ENCODE measurements around the gene CRISP2.
A peak's percentile ranks its signal among the peaks of the same experiment; 100 is the strongest.
"Not testable (repeated sequence)": the region's sequence is repeated elsewhere in the genome, so short reads cannot be mapped to it uniquely, and the experiment has no call there.

Gene CRISP2
- long read RNA-seq, donor 1 = 0 reads
- long read RNA-seq, donor 2 = 0 reads
- long read RNA-seq, donor 3 = 0 reads
- long read RNA-seq, donor 4 = 0 reads
- long read RNA-seq, donor 5 = 0 reads
- long read RNA-seq, donor 6 = 0 reads
- long read RNA-seq, donor 7 = 0 reads
- long read RNA-seq, donor 8 = 0 reads

- peak; percentile 13 for DNase-seq
Observed at GRCh38 chr6:49713346-49713745, at the start of gene CRISP2. Gene CRISP2, minus strand, starts transcription at chr6:49713543. Its CDS starts 4,347 bp downstream, at chr6:49709196.

- no peak for DNase-seq
Observed at GRCh38 chr6:49744259-49744658, 30.9 kb upstream of the CRISP2 start, which contains the start of gene CRISP3. Gene CRISP3, minus strand, starts transcription at chr6:49744388. Its CDS starts 21 bp downstream, at chr6:49744367.

- DNase-seq = no peak
Observed at GRCh38 chr6:49743429-49743828, 30.1 kb upstream of the CRISP2 start.

- DNase-seq = no peak
Observed at GRCh38 chr6:49739423-49739822, 26.1 kb upstream of the CRISP2 start.

GRCh38 chr6:49736017-49736508 is 22.7 kb upstream of the CRISP2 start:
- no peak for DNase-seq

GRCh38 chr6:49733680-49734079 is 20.3 kb upstream of the CRISP2 start:
- DNase-seq = no peak

GRCh38 chr6:49732781-49733180 is 19.4 kb upstream of the CRISP2 start:
- no peak for DNase-seq

GRCh38 chr6:49730251-49730650 is 16.9 kb upstream of the CRISP2 start:
- no peak for DNase-seq

- DNase-seq = not testable (repeated sequence)
Observed at GRCh38 chr6:49723917-49724316, 10.6 kb upstream of the CRISP2 start.

GRCh38 chr6:49721297-49721696 is 8.0 kb upstream of the CRISP2 start:
- DNase-seq = no peak

- no peak for DNase-seq
Observed at GRCh38 chr6:49720372-49720771, 7.0 kb upstream of the CRISP2 start.

GRCh38 chr6:49698478-49698877 is 14.9 kb downstream of the CRISP2 start:
- DNase-seq = no peak

- DNase-seq = no peak
Observed at GRCh38 chr6:49693512-49693911, 19.8 kb downstream of the CRISP2 start.

GRCh38 chr6:49692534-49692933 is 20.8 kb downstream of the CRISP2 start:
- no peak for DNase-seq

- DNase-seq = no peak
Observed at GRCh38 chr6:49676671-49677281, 36.6 kb downstream of the CRISP2 start.

GRCh38 chr6:49675816-49676215 is 37.5 kb downstream of the CRISP2 start:
- no peak for DNase-seq

- no peak for DNase-seq
Observed at GRCh38 chr6:49668083-49668511, 45.2 kb downstream of the CRISP2 start.

- no peak for DNase-seq
Observed at GRCh38 chr6:49666930-49667757, 46.2 kb downstream of the CRISP2 start.

- no peak for DNase-seq
Observed at GRCh38 chr6:49666480-49666879, 46.9 kb downstream of the CRISP2 start.

GRCh38 chr6:49664817-49665216 is 48.5 kb downstream of the CRISP2 start:
- no peak for DNase-seq

- not testable (repeated sequence) for DNase-seq
Observed at GRCh38 chr6:49664054-49664453, 49.3 kb downstream of the CRISP2 start.

- DNase-seq = no peak
Observed at GRCh38 chr6:49662892-49663261, 50.5 kb downstream of the CRISP2 start.

- DNase-seq = no peak
Observed at GRCh38 chr6:49662231-49662891, 51.0 kb downstream of the CRISP2 start.

All from right kidney (tissue), 9 donors.